C4-2B (cell line): ENCODE data around the gene AP2A2.

Source experiments
- ZFX ChIP-seq: fragments of 450-650 bp; IDR thresholded peaks from 2 replicates; pipeline ENCODE4 v1.6.1; 2017
- TF ChIP-seq, protein P1 (sequence below): fragments of 450-650 bp; conservative IDR thresholded peaks from 2 replicates; pipeline ENCODE4 v1.5.1; 2017; ENCODE audit warnings: mild to moderate bottlenecking

DNA sequence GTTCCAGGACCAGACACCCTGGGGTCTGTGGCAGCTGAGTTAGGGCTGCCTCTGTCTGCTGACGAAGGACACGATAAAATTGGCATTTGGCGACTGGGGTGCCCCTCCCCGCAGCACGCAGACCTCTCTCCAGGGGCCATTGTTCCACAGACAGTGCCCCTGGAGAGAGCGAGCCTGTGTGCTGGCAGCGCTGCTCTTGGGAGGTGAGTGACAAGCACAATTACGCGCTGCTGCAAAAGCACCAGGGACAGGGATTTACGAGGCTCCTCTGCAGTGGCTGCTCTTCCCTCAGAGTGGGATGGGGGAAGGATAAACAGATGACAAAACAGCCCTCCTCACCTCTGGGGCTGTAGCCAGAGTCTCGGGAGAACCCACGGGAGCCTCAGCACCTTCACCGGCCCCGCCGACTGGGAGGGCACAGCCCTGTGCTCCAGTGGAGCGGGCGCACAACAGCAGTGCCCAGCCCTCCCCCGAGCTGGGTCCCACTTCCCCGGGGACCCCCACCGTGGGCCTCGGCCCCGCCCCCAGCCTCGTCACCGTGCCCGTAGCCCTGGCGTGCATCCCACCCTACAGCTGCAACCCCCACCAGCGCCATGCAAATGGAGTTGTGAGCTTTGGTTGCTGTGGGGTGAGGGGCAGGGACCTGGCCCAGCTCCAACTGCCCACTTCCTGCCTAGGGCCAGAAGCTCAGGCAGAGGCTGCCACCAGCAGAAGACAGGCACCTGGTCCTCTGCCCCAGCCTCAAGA is 34.7 kb upstream of the AP2A2 start:
- TF ChIP-seq, protein P1, sequence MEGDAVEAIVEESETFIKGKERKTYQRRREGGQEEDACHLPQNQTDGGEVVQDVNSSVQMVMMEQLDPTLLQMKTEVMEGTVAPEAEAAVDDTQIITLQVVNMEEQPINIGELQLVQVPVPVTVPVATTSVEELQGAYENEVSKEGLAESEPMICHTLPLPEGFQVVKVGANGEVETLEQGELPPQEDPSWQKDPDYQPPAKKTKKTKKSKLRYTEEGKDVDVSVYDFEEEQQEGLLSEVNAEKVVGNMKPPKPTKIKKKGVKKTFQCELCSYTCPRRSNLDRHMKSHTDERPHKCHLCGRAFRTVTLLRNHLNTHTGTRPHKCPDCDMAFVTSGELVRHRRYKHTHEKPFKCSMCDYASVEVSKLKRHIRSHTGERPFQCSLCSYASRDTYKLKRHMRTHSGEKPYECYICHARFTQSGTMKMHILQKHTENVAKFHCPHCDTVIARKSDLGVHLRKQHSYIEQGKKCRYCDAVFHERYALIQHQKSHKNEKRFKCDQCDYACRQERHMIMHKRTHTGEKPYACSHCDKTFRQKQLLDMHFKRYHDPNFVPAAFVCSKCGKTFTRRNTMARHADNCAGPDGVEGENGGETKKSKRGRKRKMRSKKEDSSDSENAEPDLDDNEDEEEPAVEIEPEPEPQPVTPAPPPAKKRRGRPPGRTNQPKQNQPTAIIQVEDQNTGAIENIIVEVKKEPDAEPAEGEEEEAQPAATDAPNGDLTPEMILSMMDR: no peak
- no peak for TF ChIP-seq ZFX
